B cell (primary cell): Measurements from ENCODE around the gene PACSIN1. TPM values are rescaled to one million over a fixed set of nuclear protein-coding genes. Genes with fewer than 3 reads are reported as not detected.

ENCODE experiments used
- ATAC-seq: fragments of 200-7000 bp; cut with Tn5 transposase; one replicate; pipeline ENCODE4 v1.10.0; 2021; ENCODE audit warnings: low read depth, mild to moderate bottlenecking, moderate number of reproducible peaks, moderate library complexity
- CTCF ChIA-PET: fragments of 350-600 bp; sonication (Branson Sonifier 250); formaldehyde crosslinking; loops from one replicate; lab custom pipeline; 2021; ENCODE audit warnings: antibody characterized with exemption, inconsistent platforms; lab: Charles Lee
- POLR2A ChIA-PET: fragments of 350-600 bp; sonication (Branson Sonifier 250); formaldehyde crosslinking; loops from one replicate; lab custom pipeline; 2021; ENCODE audit warnings: antibody characterized with exemption; lab: Charles Lee
- DNase-seq: peaks from one replicate; pipeline ENCODE4 v3.0.0; 2013
- H2AFZ ChIP-seq: 2 replicates; pipeline ENCODE4 v1.6.1; 2012; ENCODE audit warnings: mild to moderate bottlenecking, low read depth, low read length; ENCODE audit not compliant: insufficient read depth, poor library complexity, severe bottlenecking
- H3K27ac ChIP-seq, 2 donors: 1 replicate in 1 of 2; 2 replicates in 1 of 2; pipeline ENCODE4 v1.5.1; 2012 to 2013; ENCODE audit warnings: low read length in 2 of 2, mild to moderate bottlenecking in 2 of 2, moderate library complexity in 1 of 2
- H3K27me3 ChIP-seq, 4 experiments: fragments of 200-600 bp in 1 of 4; sonication (generic) in 1 of 4; replicated peaks in 1 of 4; 1 replicate in 2 of 4; 2 replicates in 2 of 4; pipeline versions ENCODE4 v1.6.1 to v1.7.0; 2013 to 2016; ENCODE audit warnings: low read length in 3 of 4, mild to moderate bottlenecking in 2 of 4, mixed read lengths in 1 of 4, moderate library complexity in 1 of 4; ENCODE audit not compliant: insufficient read depth in 4 of 4, control insufficient read depth in 3 of 4; ENCODE audit errors: control extremely low read depth in 1 of 4
- H3K36me3 ChIP-seq, 2 experiments: replicated peaks in 1 of 2; 1 replicate in 1 of 2; 2 replicates in 1 of 2; pipeline versions ENCODE4 v1.6.1 to v1.7.1; 2013; ENCODE audit warnings: low read length in 1 of 2; ENCODE audit not compliant: insufficient read depth in 2 of 2, control insufficient read depth in 1 of 2; ENCODE audit errors: control extremely low read depth in 1 of 2, extremely low read depth in 1 of 2
- H3K4me1 ChIP-seq, 2 donors: fragments of 200-600 bp in 1 of 2; sonication (generic) in 1 of 2; 1 replicate in 1 of 2; 2 replicates in 1 of 2; pipeline versions ENCODE4 v1.5.1 to v1.6.1; 2013 to 2017; ENCODE audit warnings: low read length in 2 of 2; ENCODE audit not compliant: control insufficient read depth in 2 of 2, insufficient read depth in 2 of 2
- H3K4me2 ChIP-seq: replicated peaks from 2 replicates; pipeline ENCODE3; 2012; ENCODE audit warnings: mild to moderate bottlenecking, low read depth, low read length; ENCODE audit not compliant: poor library complexity, severe bottlenecking
- H3K4me3 ChIP-seq, 5 experiments: fragments of 200-600 bp in 1 of 5; sonication (generic) in 1 of 5; 1 replicate in 3 of 5; 2 replicates in 2 of 5; pipeline versions ENCODE4 v1.5.1 to v1.7.0; 2011 to 2016; ENCODE audit warnings: low read length in 4 of 5, mild to moderate bottlenecking in 4 of 5, low read depth in 2 of 5, control low read depth in 1 of 5, moderate library complexity in 1 of 5; ENCODE audit not compliant: insufficient read depth in 1 of 5; ENCODE audit errors: control extremely low read depth in 1 of 5, extremely low read depth in 1 of 5
- H3K79me2 ChIP-seq: fragments of 200-600 bp; sonication (generic); one replicate; pipeline ENCODE4 v1.6.0; 2016; ENCODE audit warnings: low read length; ENCODE audit not compliant: control insufficient read depth, insufficient read depth
- H3K9ac ChIP-seq: fragments of 200-600 bp; sonication (generic); 2 replicates; pipeline ENCODE4 v1.6.1; 2017; ENCODE audit warnings: mild to moderate bottlenecking, low read length, moderate library complexity
- H3K9me3 ChIP-seq, 3 donors: one replicate each; pipeline versions ENCODE4 v1.6.1 to v1.7.1; 2013; ENCODE audit warnings: low read length in 2 of 3; ENCODE audit not compliant: control insufficient read depth in 2 of 3, insufficient read depth in 1 of 3; ENCODE audit errors: control extremely low read depth in 1 of 3
- H4K20me1 ChIP-seq: 2 replicates; pipeline ENCODE4 v1.6.0; 2012; ENCODE audit warnings: mild to moderate bottlenecking, low read length; ENCODE audit not compliant: insufficient read depth, control insufficient read depth, poor library complexity, severe bottlenecking
- H3K27ac Mint-ChIP-seq: one replicate; pipeline ENCODE4 v1.8.0; 2021; ENCODE audit warnings: mixed read lengths
- H3K27me3 Mint-ChIP-seq: one replicate; pipeline ENCODE4 v1.8.0; 2021; ENCODE audit warnings: mixed read lengths
- H3K4me1 Mint-ChIP-seq: one replicate; pipeline ENCODE4 v1.8.0; 2021; ENCODE audit warnings: mixed read lengths
- H3K4me3 Mint-ChIP-seq: one replicate; pipeline ENCODE4 v1.8.0; 2021; ENCODE audit warnings: mixed read lengths
- H3K9me3 Mint-ChIP-seq: one replicate; pipeline ENCODE4 v1.8.0; 2022; ENCODE audit warnings: mixed read lengths; ENCODE audit not compliant: insufficient read depth
- EZH2 ChIP-seq: IDR thresholded peaks from 2 replicates; pipeline ENCODE4 v1.6.1; 2012; ENCODE audit warnings: borderline replicate concordance, low read depth, mild to moderate bottlenecking, moderate library complexity, low read length; ENCODE audit not compliant: insufficient read depth, poor library complexity, severe bottlenecking
- WGBS: methylation state at CpG from one replicate; pipeline ENCODE4 v1.1.5; 2013; ENCODE audit warnings: missing lambda C conversion rate; ENCODE audit not compliant: insufficient coverage; 5-methylcytosine and 5-hydroxymethylcytosine counted together
- intact Hi-C: fragments of 100-400 bp; cut with micrococcal nuclease; formaldehyde crosslinking; loops from one replicate; pipeline ENCODE4 v1.10.0; 2022
- polyA plus RNA-seq: library from polyadenylated mRNA; depleted of rRNA; stranded (reverse); fragments of >200 nt; gene quantifications from 2 replicates; pipeline ENCODE4 v1.2.3, GENCODE V29; 2012
- total RNA-seq, 2 donors: library from RNA; stranded (reverse); fragments of 120-200 nt in 1 of 2; gene quantifications; 1 replicate in 1 of 2; 2 replicates in 1 of 2; pipeline versions ENCODE4 v1.2.3 to v1.2.4, GENCODE V29; 2013 to 2022
- TF ChIP-seq, protein P1 (sequence below): fragments of 200-600 bp; IDR thresholded peaks from one replicate; pipeline ENCODE4 v1.8.0; 2022; ENCODE audit warnings: antibody characterized with exemption, mild to moderate bottlenecking

Gene PACSIN1
- total and polyA plus RNA-seq, 2 donors (not counting 1 experiment from before 2014, with no cell fraction given): 0.18 to 0.20 TPM

DNA sequence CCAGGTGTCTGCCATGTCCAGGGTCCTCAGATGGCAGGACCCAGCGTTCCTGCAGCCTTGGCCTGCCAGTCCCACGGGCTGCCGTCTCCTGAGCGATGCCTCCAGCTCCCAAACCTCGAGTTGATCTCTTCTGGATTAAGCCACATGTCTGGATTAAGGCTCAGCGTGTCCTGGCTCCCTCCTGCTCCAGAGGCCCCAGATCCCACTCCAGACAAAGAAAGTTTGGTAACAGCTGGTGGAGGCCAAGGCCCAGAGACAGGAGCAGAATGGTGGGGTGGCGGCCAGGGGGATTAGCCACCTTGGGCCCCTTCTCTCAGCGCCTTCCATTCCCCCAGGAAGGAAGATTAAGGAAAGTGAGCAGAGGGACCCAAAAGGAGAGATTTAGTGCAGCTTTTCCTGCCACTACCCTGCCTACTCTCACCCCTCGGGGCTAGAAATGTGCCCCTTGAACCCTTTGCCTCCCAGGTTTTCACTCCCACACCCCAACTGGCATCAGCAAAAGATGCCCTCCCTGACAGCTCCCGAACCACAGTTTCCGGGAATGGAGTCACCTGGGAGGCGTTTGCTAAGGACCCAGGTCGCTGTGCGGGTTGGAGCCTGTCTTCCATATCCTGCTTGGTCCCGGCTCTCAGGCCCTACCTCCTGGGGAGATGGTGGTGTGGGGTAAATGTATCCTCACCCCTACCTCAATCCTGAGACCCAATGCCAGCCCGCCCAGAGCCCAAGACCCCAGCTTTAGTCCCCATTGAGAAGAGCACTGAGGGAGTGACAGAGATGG lies 83.3 kb downstream of the PACSIN1 start:
- Histone ChIP-seq H3K27me3 (no peaks in the 10 kb centered on the region), H3K4me1 (peaks cover 0 to 5% of the 10 kb centered on the region in 2 donors), H3K79me2 (no peaks in the 10 kb centered on the region), H3K27ac (no peak overlapping the region), H4K20me1 (no peaks in the 10 kb centered on the region), H3K9me3 (peaks cover 0 to 4% (median 0%) of the 10 kb centered on the region in 3 donors), H2AFZ (no peak overlapping the region), H3K4me3 (no peak overlapping the region), H3K36me3 (no peaks in the 10 kb centered on the region), H3K4me2 (no peak overlapping the region), H3K9ac (no peak overlapping the region)
- Mint-ChIP-seq H3K9me3 (no peaks in the 10 kb centered on the region), H3K27ac (no peak overlapping the region), H3K4me3 (no peak overlapping the region), H3K4me1 (peaks cover 7% of the 10 kb centered on the region), H3K27me3 (peaks cover 4% of the 10 kb centered on the region)
- DNase-seq: no peak
- intact Hi-C loops: no loop called here
- ChIA-PET POLR2A (no interaction called here), CTCF (no interaction called here)
- TF ChIP-seq EZH2: no peak
- TF ChIP-seq, protein P1, sequence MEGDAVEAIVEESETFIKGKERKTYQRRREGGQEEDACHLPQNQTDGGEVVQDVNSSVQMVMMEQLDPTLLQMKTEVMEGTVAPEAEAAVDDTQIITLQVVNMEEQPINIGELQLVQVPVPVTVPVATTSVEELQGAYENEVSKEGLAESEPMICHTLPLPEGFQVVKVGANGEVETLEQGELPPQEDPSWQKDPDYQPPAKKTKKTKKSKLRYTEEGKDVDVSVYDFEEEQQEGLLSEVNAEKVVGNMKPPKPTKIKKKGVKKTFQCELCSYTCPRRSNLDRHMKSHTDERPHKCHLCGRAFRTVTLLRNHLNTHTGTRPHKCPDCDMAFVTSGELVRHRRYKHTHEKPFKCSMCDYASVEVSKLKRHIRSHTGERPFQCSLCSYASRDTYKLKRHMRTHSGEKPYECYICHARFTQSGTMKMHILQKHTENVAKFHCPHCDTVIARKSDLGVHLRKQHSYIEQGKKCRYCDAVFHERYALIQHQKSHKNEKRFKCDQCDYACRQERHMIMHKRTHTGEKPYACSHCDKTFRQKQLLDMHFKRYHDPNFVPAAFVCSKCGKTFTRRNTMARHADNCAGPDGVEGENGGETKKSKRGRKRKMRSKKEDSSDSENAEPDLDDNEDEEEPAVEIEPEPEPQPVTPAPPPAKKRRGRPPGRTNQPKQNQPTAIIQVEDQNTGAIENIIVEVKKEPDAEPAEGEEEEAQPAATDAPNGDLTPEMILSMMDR: no peak
- ATAC-seq: no peak
- WGBS: 77% methylated on average over 7 of the region's 16 CpGs

DNA sequence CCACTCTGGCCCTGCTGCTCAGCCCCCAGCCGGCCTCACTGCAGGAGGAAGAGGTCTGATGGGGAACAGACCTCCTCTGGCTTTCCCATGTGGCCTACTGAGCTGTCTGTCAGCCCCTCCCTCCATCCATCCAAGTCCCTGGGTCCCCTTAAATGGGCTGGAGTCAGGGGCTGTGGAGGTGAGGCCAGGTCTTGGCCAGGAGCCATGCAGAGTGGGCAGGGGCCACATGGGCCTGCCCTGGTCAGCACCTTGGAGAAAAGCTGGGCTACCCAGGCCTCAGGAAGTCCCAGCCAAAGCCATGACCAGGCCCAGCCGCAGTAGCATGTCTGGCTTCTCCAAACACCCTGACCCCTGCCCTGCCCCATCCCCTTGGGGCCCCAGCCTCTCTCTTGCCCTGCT lies 83.9 kb downstream of the PACSIN1 start:
- no peaks in the 10 kb centered on the region for H3K36me3 ChIP-seq
- Mint-ChIP-seq H3K27me3 (peaks cover 4% of the 10 kb centered on the region), H3K9me3 (no peaks in the 10 kb centered on the region), H3K4me3 (no peak overlapping the region), H3K4me1 (peaks cover 7% of the 10 kb centered on the region), H3K27ac (no peak overlapping the region)
- H3K79me2 ChIP-seq: no peaks in the 10 kb centered on the region
- CTCF ChIA-PET: interaction anchor here (0.8 kb wide), 1 partner anchor 60 kb away, joined by 4 read pairs; no protein-coding TSS in a partner anchor
- TF ChIP-seq EZH2: no peak
- TF ChIP-seq, protein P1: no peak
- ATAC-seq: no peak
- no peak for DNase-seq
- H3K4me1 ChIP-seq: peaks cover 0 to 6% of the 10 kb centered on the region in 2 donors
- no peak overlapping the region for H3K4me2 ChIP-seq
- intact Hi-C loops: no loop called here
- H3K9ac ChIP-seq: no peak overlapping the region
- H3K9me3 ChIP-seq: peaks cover 0 to 4% (median 0%) of the 10 kb centered on the region in 3 donors
- POLR2A ChIA-PET: no interaction called here
- no peak overlapping the region for H3K27ac ChIP-seq
- no peaks in the 10 kb centered on the region for H4K20me1 ChIP-seq
- no peak overlapping the region for H2AFZ ChIP-seq
- WGBS: 90% methylated on average over 1 of the region's 2 CpGs
- H3K27me3 ChIP-seq: no peaks in the 10 kb centered on the region
- H3K4me3 ChIP-seq: no peak overlapping the region
